Thoracic aorta (tissue), 2 donors: Measurements from ENCODE around the gene FARS2. TPM values are rescaled to one million over a fixed set of nuclear protein-coding genes. Genes with fewer than 3 reads are reported as not detected.

Source experiments
- ATAC-seq: fragments of 150-250 bp; one replicate; pipeline ENCODE4 v1.8.0; 2017; ENCODE audit warnings: low read depth; ENCODE audit not compliant: insufficient number of reproducible peaks, low FRiP score
- DNase-seq: peaks from one replicate; pipeline ENCODE4 v3.0.0-alpha.2; 2020; ENCODE audit warnings: low spot score
- H3K27ac ChIP-seq, 2 donors: fragments of 200-600 bp; sonication (generic); 1 replicate in 1 of 2; 2 replicates in 1 of 2; pipeline ENCODE4 v1.5.1; 2016; ENCODE audit warnings: mild to moderate bottlenecking in 2 of 2, moderate library complexity in 2 of 2
- H3K27me3 ChIP-seq: fragments of 200-600 bp; sonication (generic); replicated peaks from 2 replicates; pipeline ENCODE4 v1.6.0; 2016; ENCODE audit warnings: mild to moderate bottlenecking; ENCODE audit not compliant: insufficient read depth
- H3K36me3 ChIP-seq: fragments of 200-600 bp; sonication (generic); one replicate; pipeline ENCODE4 v1.5.1; 2016
- H3K4me1 ChIP-seq, 2 donors: fragments of 200-600 bp; sonication (generic); 1 replicate in 1 of 2; 2 replicates in 1 of 2; pipeline versions ENCODE4 v1.5.1 to v1.6.0; 2016; ENCODE audit warnings: low read depth in 2 of 2, mild to moderate bottlenecking in 1 of 2; ENCODE audit not compliant: control insufficient read depth in 1 of 2
- H3K4me3 ChIP-seq: fragments of 200-600 bp; sonication (generic); 2 replicates; pipeline ENCODE4 v1.5.1; 2016; ENCODE audit warnings: mild to moderate bottlenecking
- H3K9me3 ChIP-seq: fragments of 200-600 bp; sonication (generic); 2 replicates; pipeline ENCODE4 v1.5.1; 2016
- CTCF ChIP-seq: fragments of 200-600 bp; sonication (generic); IDR thresholded peaks from one replicate; pipeline ENCODE4 v1.5.1; 2019; ENCODE audit warnings: antibody characterized with exemption
- total RNA-seq, 2 donors: library from RNA; depleted of rRNA; stranded (reverse); fragments of >200 nt; gene quantifications; one replicate each; pipeline versions ENCODE4 v1.1.0 to v1.2.3, GENCODE V29; 2016

FARS2 gene
- total RNA-seq, 2 donors from 2014 or later = 10.4 to 11.6 TPM

- TF ChIP-seq CTCF = no peak
- DNase-seq = peak; percentile 45
- Histone ChIP-seq H3K27me3 (no peaks in the 10 kb centered on the region), H3K9me3 (no peaks in the 10 kb centered on the region), H3K27ac (peak overlapping the region; percentile 58 to 70), H3K4me1 (peaks cover 19 to 30% of the 10 kb centered on the region in 2 donors), H3K36me3 (no peaks in the 10 kb centered on the region), H3K4me3 (peak overlapping the region; percentile 39)
- peak; percentile 99 for ATAC-seq
These were observed 411.3 kb downstream of the FARS2 start for GRCh38 chr6:5672581-5673011.

- Histone ChIP-seq H3K4me1 (peaks cover 19 to 30% of the 10 kb centered on the region in 2 donors), H3K36me3 (no peaks in the 10 kb centered on the region), H3K4me3 (no peak overlapping the region), H3K9me3 (no peaks in the 10 kb centered on the region), H3K27ac (peak overlapping the region; percentile 14 to 70), H3K27me3 (no peaks in the 10 kb centered on the region)
- DNase-seq = no peak
- ATAC-seq = no peak
- TF ChIP-seq CTCF = no peak
These were observed 411.9 kb downstream of the FARS2 start for GRCh38 chr6:5673019-5673790.

GRCh38 chr6:5674141-5674540 is 412.8 kb downstream of the FARS2 start:
- Histone ChIP-seq H3K27me3 (no peaks in the 10 kb centered on the region), H3K4me1 (peaks cover 19 to 30% of the 10 kb centered on the region in 2 donors), H3K27ac (no peak overlapping the region), H3K4me3 (no peak overlapping the region), H3K9me3 (no peaks in the 10 kb centered on the region), H3K36me3 (no peaks in the 10 kb centered on the region)
- TF ChIP-seq CTCF = no peak
- ATAC-seq (no peak), DNase-seq (no peak)

GRCh38 chr6:5674721-5675120 is 413.4 kb downstream of the FARS2 start:
- H3K4me3 ChIP-seq = no peak overlapping the region
- H3K27me3 ChIP-seq = no peaks in the 10 kb centered on the region
- no peaks in the 10 kb centered on the region for H3K36me3 ChIP-seq
- H3K9me3 ChIP-seq = no peaks in the 10 kb centered on the region
- H3K4me1 ChIP-seq = peaks cover 19 to 30% of the 10 kb centered on the region in 2 donors
- H3K27ac ChIP-seq = no peak overlapping the region
- no peak for TF ChIP-seq CTCF
- ATAC-seq = no peak
- DNase-seq = no peak

- Histone ChIP-seq H3K9me3 (no peaks in the 10 kb centered on the region), H3K4me1 (peaks cover 18 to 26% of the 10 kb centered on the region in 2 donors), H3K36me3 (no peaks in the 10 kb centered on the region), H3K27me3 (no peaks in the 10 kb centered on the region), H3K4me3 (no peak overlapping the region), H3K27ac (no peak overlapping the region)
- no peak for TF ChIP-seq CTCF
- no peak for ATAC-seq
- no peak for DNase-seq
These were observed 415.4 kb downstream of the FARS2 start for GRCh38 chr6:5676701-5677100.
